ENCODE measurements around the gene RNF223. TPM values are rescaled to one million over a fixed set of nuclear protein-coding genes. Genes with fewer than 3 reads are reported as not detected.

RNF223 gene
- total and polyA plus RNA-seq, 2 donors (not counting 3 experiments of a cell fraction or from before 2014, with no cell fraction given): not detected

GRCh38 chr1:1089731-1090423 lies 15.8 kb upstream of the RNF223 start:
- no peak for TF ChIP-seq CTCF (IDR thresholded peaks at IDR 0.05; ENCODE audit: extremely low read depth in 1 of 2, insufficient read depth in 1 of 2, low read depth in 1 of 2, low read length in 2 of 2)
- no peak for TF ChIP-seq POLR2A (IDR thresholded peaks at IDR 0.05; ENCODE audit: low read depth, low read length)
- TF ChIP-seq FOS (IDR thresholded peaks at IDR 0.05; ENCODE audit: borderline replicate concordance, insufficient read depth, low read length): no peak
- TF ChIP-seq GATA2 (IDR thresholded peaks at IDR 0.05; ENCODE audit: insufficient read depth, insufficient read length, low read depth, low read length): no peak
- TF ChIP-seq POLR2AphosphoS5 (IDR thresholded peaks at IDR 0.05; ENCODE audit: insufficient read depth, low read depth, low read length): no peak
- no peak for TF ChIP-seq MAX (IDR thresholded peaks at IDR 0.05; ENCODE audit: insufficient read depth, insufficient read length)
- TF ChIP-seq JUN (IDR thresholded peaks at IDR 0.05; ENCODE audit: borderline replicate concordance, insufficient read depth, insufficient read length, low read depth): no peak
- TF ChIP-seq MYC (IDR thresholded peaks at IDR 0.05; ENCODE audit: low read depth, low read length): no peak
- no peak for TF ChIP-seq EZH2 (IDR thresholded peaks at IDR 0.05; ENCODE audit: borderline replicate concordance, low read depth, low read length, severe bottlenecking)
- H3K4me2 ChIP-seq (ENCODE audit: insufficient read depth, low read length): no peak overlapping the region
- no peaks in the 10 kb centered on the region for H3K4me1 ChIP-seq (ENCODE audit: control insufficient read depth, extremely low read depth, insufficient read depth, low read length)
- no peak overlapping the region for H2AFZ ChIP-seq (ENCODE audit: low read depth, low read length)
- no peaks in the 10 kb centered on the region for H3K36me3 ChIP-seq (ENCODE audit: control insufficient read depth in 2 of 2, extremely low read depth in 1 of 2, insufficient read depth in 2 of 2, low read length in 2 of 2)
- no TSS peak for BruUV-seq (replicated peaks)
- dilution Hi-C loops (cut with MboI; ENCODE audit: extremely low pct_ligation_motif_present, low sequenced_read_pairs) (no loop called here), intact Hi-C loops (cut with micrococcal nuclease) (no loop called here)
- ChIA-PET CTCF (interaction anchor here (0.9 kb wide), 1 partner anchor 11 kb away, joined by 3 read pairs; no protein-coding TSS in a partner anchor), POLR2A (no interaction called here)
- DNase-seq (ENCODE audit: low read depth, low spot score): no peak
- no peak overlapping the region for H3K4me3 ChIP-seq (replicated peaks in 1 of 3; ENCODE audit: insufficient read depth in 1 of 3, low read depth in 1 of 3, low read length in 3 of 3)
- no peaks in the 10 kb centered on the region for H3K9me3 ChIP-seq (replicated peaks; ENCODE audit: control insufficient read depth, insufficient read depth, low read length)
- no peaks in the 10 kb centered on the region for H3K27me3 ChIP-seq (ENCODE audit: control insufficient read depth in 2 of 2, insufficient read depth in 2 of 2, low read length in 2 of 2)
- H3K9me1 ChIP-seq (replicated peaks; ENCODE audit: control insufficient read depth, extremely low read depth, insufficient read depth, low read length): no peaks in the 10 kb centered on the region
- no peak for FAIRE-seq
- no peak overlapping the region for H3K9ac ChIP-seq (replicated peaks; ENCODE audit: extremely low read depth, insufficient read depth, low read length)
- no peaks in the 10 kb centered on the region for H3K79me2 ChIP-seq (ENCODE audit: control insufficient read depth, insufficient read depth, low read length)
- no peak overlapping the region for H3K27ac ChIP-seq (ENCODE audit: insufficient read depth, low read depth, low read length)
- no peaks in the 10 kb centered on the region for H4K20me1 ChIP-seq (replicated peaks; ENCODE audit: control insufficient read depth, extremely low read depth, insufficient read depth, low read length)
